GM19328 (cell line): Measurements from ENCODE around the gene PCP4.

Experiments used
- ATAC-seq: cut with Tn5 transposase; IDR thresholded peaks from one replicate; pipeline ENCODE4 v1.9.1; 2021; ENCODE audit warnings: mild to moderate bottlenecking, moderate library complexity; ENCODE audit not compliant: unreplicated experiment

Gene PCP4

GRCh38 chr21:39867198-39867650 is at the start of gene PCP4:
PCP4 (plus strand) TSS chr21:39867438; CDS start chr21:39867502, 64 bp downstream.
- no peak for ATAC-seq

DNA sequence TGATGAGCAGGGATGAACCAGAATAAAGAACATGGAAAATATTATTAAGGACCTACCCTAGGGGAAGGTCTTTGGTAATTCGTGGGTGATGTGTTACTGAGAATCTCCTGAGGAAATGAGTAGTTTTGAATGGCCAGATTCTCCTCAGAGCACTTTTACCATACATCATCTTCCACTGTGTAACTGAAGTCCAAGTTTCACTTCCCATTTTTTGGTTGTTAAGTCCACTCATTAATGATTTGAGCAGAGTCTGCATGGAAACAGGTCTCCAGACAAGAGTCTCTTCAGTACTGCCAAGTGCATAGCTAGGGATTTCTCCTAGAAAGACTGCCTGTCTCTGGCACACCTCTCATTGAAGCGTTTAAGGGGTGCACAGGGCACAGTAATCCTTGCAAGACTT is 48.7 kb upstream of the PCP4 start:
- no peak for ATAC-seq

GRCh38 chr21:39822042-39822441 is 45.2 kb upstream of the PCP4 start:
- ATAC-seq: no peak

- no peak for ATAC-seq
Measured at GRCh38 chr21:39825250-39825649, 42.0 kb upstream of the PCP4 start.

DNA sequence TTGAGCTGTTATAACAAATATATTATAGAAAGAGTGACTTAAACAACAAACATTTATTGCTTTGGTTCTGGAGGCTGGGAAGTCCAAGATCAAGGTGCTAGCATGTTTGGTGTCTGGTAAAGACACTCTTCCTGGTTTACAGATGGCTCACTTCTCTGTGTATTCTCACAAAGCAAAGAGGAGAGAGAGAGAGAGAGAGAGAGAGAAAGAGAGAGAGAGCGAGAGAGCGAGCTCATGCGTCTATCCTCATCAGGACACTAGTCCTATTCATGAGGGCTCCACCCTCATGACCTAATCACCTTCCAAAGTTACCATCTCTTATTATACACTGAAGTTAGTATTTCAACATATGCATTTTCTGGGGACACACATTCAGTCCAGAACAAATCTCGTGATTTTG is 32.7 kb upstream of the PCP4 start:
- ATAC-seq: no peak

DNA sequence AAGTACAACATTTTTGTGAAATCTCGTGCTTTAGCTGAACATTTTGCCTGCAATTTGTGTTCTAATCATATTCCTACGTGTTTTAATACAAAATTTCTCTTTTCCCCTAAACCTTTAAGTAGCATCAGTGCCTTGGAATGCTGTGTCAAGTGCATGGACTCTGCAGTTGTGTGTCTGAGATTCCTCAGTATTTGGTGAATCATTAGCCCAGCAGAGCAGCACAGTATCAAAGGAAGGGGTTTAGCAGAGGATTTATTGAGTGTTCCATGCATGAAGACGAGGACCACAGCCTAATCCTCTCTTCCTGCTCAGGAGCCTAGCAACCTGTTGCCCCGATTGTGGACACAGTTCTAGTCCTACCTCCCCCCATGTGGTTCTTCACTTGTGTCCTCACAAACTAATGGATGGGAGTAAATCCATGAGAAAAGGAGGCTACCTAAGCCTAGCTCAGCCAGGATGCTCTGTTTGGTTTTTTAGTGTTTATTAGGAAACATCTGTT is 29.3 kb upstream of the PCP4 start:
- ATAC-seq: no peak

GRCh38 chr21:39840373-39841097 is 26.7 kb upstream of the PCP4 start:
- ATAC-seq: no peak

DNA sequence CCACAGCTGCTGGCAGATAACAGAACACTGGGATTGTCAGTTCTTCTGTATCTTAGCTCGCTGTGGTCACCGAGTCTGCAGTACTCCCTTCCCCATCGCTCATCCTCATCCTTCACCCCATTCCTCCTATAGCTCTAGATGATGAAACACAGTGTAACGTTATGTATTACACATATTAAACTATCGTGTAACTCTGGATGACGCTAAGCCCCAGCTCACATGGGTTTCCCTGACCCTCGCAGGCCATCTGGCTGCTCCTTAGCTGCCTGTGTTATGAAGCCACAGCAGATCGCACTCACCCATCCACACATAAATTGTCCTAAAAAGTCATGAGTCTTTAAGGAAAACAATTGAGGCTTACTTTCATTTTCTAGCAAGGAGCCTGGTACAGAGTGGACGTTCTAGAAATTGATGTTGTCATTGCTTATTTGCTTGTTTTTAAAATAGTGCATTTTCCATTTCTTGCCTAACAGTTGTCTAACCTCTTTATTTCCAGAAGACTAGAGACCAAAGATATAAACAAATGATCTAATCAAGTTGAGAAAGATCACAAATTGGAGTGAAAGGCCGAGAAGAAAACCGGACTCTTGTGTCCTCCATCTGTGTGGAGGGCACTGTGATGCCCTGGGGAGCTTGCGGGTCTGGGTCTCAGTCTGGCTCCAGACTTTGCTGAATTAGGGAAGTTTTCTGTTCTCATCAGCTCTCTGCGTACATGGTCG is 24.3 kb upstream of the PCP4 start:
- ATAC-seq: no peak

- no peak for ATAC-seq
Measured at GRCh38 chr21:39843483-39843882, 23.8 kb upstream of the PCP4 start.

DNA sequence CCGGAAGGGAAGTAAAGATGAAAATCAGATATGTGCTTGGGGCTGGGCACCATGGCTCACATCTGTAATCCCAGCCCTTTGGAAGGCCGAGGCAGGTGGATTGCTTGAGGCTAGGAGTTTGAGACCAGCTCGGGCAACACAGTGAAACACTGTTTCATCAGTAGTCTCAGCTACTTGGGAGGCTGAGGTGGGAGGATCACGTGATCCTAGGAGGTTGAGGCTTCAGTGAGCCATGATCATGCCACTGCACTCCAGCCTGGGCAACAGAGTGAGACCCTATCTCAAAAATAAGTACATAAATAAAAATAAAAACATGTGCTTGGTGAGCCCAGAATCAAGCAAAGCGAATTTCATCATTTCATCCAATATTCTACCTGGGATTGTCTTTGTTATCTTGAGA is 23.3 kb upstream of the PCP4 start:
- no peak for ATAC-seq

GRCh38 chr21:39845571-39846130 is 21.6 kb upstream of the PCP4 start:
- no peak for ATAC-seq

DNA sequence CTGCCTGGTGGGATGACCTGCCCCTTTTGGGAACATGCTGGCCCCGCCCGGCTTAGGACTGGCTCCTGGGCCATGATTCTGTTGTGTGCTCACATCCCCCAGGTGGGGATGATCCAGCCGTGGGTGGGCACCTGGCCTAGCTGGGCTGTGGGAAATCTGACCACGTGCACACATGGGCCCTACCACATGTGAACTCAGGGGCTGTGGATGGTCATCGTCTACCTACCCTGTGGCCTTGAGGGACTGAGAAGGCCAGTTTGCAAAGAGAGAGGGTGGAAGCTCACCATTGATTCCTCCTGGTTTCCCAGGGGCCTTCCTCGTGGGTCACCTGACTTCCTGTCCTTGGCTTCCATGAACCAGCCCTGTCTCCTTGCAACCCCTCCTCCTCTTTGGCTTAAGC is 19.4 kb upstream of the PCP4 start:
- no peak for ATAC-seq

DNA sequence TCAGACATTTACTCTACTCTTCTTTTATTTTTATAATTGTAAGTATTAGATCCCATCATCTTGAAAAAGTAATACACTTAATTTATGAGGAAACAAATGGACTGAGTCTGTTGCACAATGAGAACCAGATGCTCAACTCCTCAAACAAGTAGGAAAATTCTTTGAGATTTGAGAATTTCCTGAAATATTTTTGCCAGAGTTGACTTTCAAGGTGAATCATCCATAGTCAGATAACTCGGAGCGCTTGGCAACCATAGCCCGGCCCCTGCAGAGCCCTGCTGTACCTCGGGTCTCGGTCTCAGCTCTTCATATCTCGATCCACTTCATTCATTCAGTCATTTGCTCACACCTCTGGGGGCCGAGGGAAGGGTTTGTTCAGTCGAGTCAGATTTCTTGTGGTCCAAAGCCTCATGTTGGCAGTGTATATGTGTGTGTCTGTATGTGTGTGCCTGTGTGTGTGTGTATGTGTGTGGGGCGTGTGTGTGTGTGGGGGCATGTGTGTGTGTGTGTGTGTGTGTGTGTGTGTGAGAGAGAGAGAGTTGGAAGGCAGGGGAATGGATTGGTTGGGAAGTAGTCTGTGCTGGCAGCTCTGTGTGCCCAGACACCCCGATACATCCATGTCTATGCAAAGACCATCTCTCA is 18.1 kb upstream of the PCP4 start:
- no peak for ATAC-seq

- no peak for ATAC-seq
Measured at GRCh38 chr21:39850333-39850732, 16.9 kb upstream of the PCP4 start.

DNA sequence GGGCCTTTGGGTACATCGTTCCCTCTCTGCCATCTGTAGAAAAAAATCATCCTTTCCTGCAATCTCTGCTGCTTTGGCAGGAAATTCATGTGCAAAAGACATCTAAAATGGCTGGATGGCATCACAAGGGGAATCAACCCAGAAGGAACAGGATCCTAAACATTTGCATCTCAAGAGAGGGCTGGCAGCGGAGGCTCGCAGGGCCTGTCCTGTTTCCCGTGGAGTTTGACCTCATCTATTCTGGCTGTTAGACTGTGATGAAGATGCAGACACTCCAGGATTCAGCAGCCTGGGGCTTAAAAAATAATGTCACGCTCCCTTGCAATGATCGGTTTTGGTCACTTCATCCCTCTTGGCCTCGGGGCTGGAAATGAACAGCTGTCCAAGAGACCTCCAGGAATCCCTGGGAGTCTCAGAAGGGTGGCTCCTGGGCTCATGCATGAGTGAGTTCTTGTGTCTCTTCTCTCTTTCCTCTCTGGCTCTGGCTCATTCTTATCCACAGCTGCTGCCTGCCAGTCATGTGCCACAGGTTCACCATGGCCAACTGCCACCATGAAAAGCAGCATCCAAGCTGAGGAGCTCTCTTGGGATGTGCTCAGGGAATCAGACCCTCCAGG is 16.1 kb upstream of the PCP4 start:
- ATAC-seq: no peak

GRCh38 chr21:39852021-39852721 is 15.1 kb upstream of the PCP4 start:
- no peak for ATAC-seq

- ATAC-seq: no peak
Measured at GRCh38 chr21:39852726-39853500, 14.3 kb upstream of the PCP4 start.

GRCh38 chr21:39854572-39854971 is 12.7 kb upstream of the PCP4 start:
- no peak for ATAC-seq

- no peak for ATAC-seq
Measured at GRCh38 chr21:39855595-39855994, 11.6 kb upstream of the PCP4 start.

GRCh38 chr21:39860600-39860999 is 6.6 kb upstream of the PCP4 start:
- ATAC-seq: no peak
